Mucosa of descending colon (tissue), 3 donors: ENCODE results near the gene SAMD5. TPM values are rescaled to one million over a fixed set of nuclear protein-coding genes. Genes with fewer than 3 reads are reported as not detected.

Experiments used
- ATAC-seq: fragments of 200-7000 bp; cut with Tn5 transposase; one replicate; pipeline ENCODE4 v1.9.1; 2020; ENCODE audit warnings: mild to moderate bottlenecking, moderate library complexity
- DNase-seq, 3 donors: peaks; one replicate each; pipeline ENCODE4 v3.0.0-alpha.2; 2020
- H3K36me3 ChIP-seq: fragments of 200-600 bp; one replicate; pipeline ENCODE4 v1.8.0; 2021; ENCODE audit warnings: low read depth, mild to moderate bottlenecking
- H3K4me1 ChIP-seq: fragments of 200-600 bp; one replicate; pipeline ENCODE4 v1.8.0; 2021; ENCODE audit warnings: low read depth, mild to moderate bottlenecking
- H3K4me3 ChIP-seq: fragments of 200-600 bp; one replicate; pipeline ENCODE4 v1.8.0; 2021; ENCODE audit warnings: mild to moderate bottlenecking
- H3K9me3 ChIP-seq: fragments of 200-600 bp; one replicate; pipeline ENCODE4 v1.8.0; 2021; ENCODE audit warnings: mild to moderate bottlenecking
- intact Hi-C, 2 donors: fragments of 100-400 bp; cut with DNase I in 1 of 2; cut with micrococcal nuclease in 1 of 2; formaldehyde crosslinking; loops; one replicate each; pipeline versions ENCODE4 v1.11.0 to v1.11.1; 2022; cut with DNase I, micrococcal nuclease
- total RNA-seq, 3 donors: library from RNA; stranded (reverse); fragmentation: NEBNext Ultra II Directional in 2 of 3; extraction: Animal tissue kit (Norgen Biotek cat#: 25700) in 2 of 3; gene quantifications; one replicate each; pipeline versions ENCODE4 v1.2.1 to v1.2.4, GENCODE V29; 2021 to 2023
- TF ChIP-seq, protein P1 (sequence below): fragments of 200-600 bp; IDR thresholded peaks from one replicate; pipeline ENCODE4 v1.8.0; 2022; ENCODE audit warnings: antibody characterized with exemption, mild to moderate bottlenecking
- donor health status: DM: no; HTN: no; CAD: no; lungs with moderate emphysema.
- donor health status: DM: no; HTN: no; CAD: no.
- donor health status: DM: no; HTN: yes; CAD: no.

SAMD5 gene
- total RNA-seq, 3 donors from 2014 or later, result 4.7 to 11.1 (median 10.3) TPM

DNA sequence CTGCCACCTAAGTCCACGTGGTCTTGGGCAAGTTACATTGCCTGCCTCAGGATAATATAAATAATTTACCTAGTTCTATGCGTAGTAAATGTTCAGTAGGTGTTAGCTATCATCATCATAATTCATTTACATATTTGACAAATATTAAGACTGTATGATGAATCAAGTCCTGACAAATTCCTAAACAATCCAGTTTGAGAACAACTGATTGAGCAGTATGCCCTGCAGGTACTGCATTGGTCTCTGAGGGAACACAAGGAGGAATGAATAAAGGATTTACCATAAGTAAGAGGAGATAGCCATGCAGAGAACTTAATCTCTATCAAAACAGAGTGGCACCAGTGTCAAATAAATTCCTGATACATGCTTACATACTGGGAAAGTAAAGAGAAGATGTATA, 70.4 kb downstream of the SAMD5 start:
- DNase-seq (no peak), ATAC-seq (no peak)
- TF ChIP-seq, protein P1, sequence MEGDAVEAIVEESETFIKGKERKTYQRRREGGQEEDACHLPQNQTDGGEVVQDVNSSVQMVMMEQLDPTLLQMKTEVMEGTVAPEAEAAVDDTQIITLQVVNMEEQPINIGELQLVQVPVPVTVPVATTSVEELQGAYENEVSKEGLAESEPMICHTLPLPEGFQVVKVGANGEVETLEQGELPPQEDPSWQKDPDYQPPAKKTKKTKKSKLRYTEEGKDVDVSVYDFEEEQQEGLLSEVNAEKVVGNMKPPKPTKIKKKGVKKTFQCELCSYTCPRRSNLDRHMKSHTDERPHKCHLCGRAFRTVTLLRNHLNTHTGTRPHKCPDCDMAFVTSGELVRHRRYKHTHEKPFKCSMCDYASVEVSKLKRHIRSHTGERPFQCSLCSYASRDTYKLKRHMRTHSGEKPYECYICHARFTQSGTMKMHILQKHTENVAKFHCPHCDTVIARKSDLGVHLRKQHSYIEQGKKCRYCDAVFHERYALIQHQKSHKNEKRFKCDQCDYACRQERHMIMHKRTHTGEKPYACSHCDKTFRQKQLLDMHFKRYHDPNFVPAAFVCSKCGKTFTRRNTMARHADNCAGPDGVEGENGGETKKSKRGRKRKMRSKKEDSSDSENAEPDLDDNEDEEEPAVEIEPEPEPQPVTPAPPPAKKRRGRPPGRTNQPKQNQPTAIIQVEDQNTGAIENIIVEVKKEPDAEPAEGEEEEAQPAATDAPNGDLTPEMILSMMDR, result no peak
- intact Hi-C loops, result no loop called here
- Histone ChIP-seq H3K36me3 (no peaks in the 10 kb centered on the region), H3K4me3 (no peak overlapping the region), H3K9me3 (no peaks in the 10 kb centered on the region), H3K4me1 (no peaks in the 10 kb centered on the region)

DNA sequence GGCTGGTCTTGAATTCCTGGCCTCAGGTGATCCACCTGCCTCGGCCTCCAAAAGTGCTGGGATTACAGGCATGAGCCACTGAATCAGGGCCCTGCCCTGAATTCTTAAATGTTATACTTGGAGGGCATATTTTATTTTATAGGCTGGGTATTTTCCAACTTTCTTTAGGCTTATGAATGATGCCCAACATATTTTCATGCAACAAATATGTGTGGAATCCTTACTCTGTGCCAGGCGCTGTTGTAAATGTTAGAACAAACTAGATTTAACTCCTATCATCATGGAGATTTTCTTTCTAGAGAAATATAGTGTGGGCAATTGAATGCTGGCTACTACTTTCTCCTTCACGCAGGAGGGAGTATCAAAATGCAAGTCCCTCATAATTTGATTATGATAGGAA, 71.2 kb downstream of the SAMD5 start:
- no peaks in the 10 kb centered on the region for H3K36me3 ChIP-seq
- DNase-seq (no peak), ATAC-seq (no peak)
- H3K4me3 ChIP-seq, result no peak overlapping the region
- no peaks in the 10 kb centered on the region for H3K4me1 ChIP-seq
- TF ChIP-seq, protein P1, result no peak
- intact Hi-C loops, result no loop called here
- H3K9me3 ChIP-seq, result no peaks in the 10 kb centered on the region

DNA sequence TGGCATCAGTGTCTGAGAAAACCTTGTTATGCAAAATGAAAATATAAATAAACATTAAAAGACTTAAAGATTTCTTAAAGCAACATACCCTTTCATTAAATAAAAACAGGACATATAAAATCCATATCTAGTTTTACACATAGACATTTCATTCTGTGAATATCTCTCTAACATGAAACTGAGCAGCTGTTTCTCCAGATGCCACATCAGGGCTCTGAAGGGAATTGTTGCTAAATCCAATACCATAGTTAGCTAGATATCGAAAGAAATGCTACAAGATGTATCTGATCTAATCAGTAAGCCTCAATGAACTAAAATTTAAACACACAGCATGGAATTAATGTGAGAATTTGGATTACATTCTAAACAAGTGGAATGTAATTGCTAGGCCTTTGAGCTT, 74.5 kb downstream of the SAMD5 start:
- intact Hi-C loops, result no loop called here
- ATAC-seq (no peak), DNase-seq (no peak)
- peaks cover 4% of the 10 kb centered on the region for H3K4me1 ChIP-seq
- no peaks in the 10 kb centered on the region for H3K36me3 ChIP-seq
- TF ChIP-seq, protein P1, result no peak
- H3K4me3 ChIP-seq, result no peak overlapping the region
- no peaks in the 10 kb centered on the region for H3K9me3 ChIP-seq

DNA sequence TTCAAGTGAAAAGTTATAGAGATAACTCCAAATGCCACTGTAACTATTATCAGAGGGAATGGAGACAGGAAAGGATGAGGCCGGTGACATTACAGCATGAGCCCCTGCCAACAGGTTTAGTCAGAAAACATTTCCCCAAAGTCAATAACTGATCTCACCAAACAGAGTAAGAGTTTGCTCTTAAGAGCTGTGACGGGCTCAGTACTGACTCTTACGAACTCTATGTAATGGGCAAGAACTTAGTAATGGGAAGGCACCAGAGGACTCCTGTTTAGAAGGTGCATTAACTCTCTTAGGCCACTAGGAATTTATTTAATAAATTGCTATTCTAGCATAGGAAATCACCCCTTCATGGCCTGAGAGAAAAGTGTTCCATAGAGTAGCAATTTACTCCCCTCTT, 76.8 kb downstream of the SAMD5 start:
- peaks cover 4% of the 10 kb centered on the region for H3K4me1 ChIP-seq
- no peak overlapping the region for H3K4me3 ChIP-seq
- no peaks in the 10 kb centered on the region for H3K36me3 ChIP-seq
- H3K9me3 ChIP-seq, result no peaks in the 10 kb centered on the region
- ATAC-seq, result no peak
- no peak for DNase-seq
- intact Hi-C loops, result no loop called here
- TF ChIP-seq, protein P1, result no peak

DNA sequence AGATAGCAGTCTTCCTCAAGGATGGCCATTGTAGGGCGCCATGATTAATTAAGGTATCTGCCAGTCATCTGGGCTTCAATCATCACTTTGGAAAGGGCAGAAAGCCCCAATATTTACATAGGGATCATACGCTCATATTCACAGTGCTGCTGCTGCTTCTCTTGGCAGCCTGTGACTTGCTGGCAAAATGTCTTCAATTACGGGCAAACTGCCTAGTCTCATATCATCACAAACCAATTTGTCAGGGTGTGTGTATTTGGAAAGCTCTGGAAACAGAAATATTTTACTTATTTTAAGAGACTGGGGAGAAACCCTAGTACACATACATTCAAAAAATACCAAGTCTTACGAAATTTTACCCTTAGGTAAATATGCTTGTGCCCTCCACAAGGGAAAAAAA, 77.6 kb downstream of the SAMD5 start:
- no peaks in the 10 kb centered on the region for H3K36me3 ChIP-seq
- no peaks in the 10 kb centered on the region for H3K9me3 ChIP-seq
- H3K4me3 ChIP-seq, result no peak overlapping the region
- ATAC-seq (peak; percentile 44), DNase-seq (peak in 1 of 3 donors; percentile 47)
- peaks cover 4% of the 10 kb centered on the region for H3K4me1 ChIP-seq
- TF ChIP-seq, protein P1, result no peak
- intact Hi-C loops, result no loop called here

DNA sequence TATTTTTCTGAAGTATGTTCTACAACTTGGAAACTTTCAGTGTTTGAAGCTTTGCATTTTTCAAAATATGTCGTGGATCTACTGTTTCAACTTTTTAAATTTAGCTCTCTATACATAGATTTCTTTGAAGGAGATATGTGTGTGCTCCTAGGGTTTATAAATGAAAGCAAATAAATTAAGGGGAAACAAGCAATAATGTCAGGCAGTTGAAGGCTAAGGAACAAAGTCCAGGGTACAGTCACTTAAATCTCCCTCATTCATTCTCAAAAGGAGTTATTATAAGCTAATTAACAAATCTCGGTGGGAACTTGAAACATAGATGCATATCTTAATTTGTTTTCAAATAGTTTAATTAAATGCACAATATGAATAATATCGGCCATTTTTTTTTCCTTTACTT, 79.4 kb downstream of the SAMD5 start:
- H3K4me1 ChIP-seq, result peaks cover 4% of the 10 kb centered on the region
- H3K9me3 ChIP-seq, result no peaks in the 10 kb centered on the region
- intact Hi-C loops, result no loop called here
- no peaks in the 10 kb centered on the region for H3K36me3 ChIP-seq
- TF ChIP-seq, protein P1, result no peak
- H3K4me3 ChIP-seq, result no peak overlapping the region
- no peak for DNase-seq
- no peak for ATAC-seq
